Kidney glomerular epithelial cell (primary cell): ENCODE data around the gene FCRL6.

Experiments used
- DNase-seq: peaks from one replicate; lab custom pipeline; 2025; lab: John Stamatoyannopoulos, UW

FCRL6 gene

GRCh38 chr1:159835356-159835755 is 33.2 kb downstream of the FCRL6 start:
- no peak for DNase-seq

- DNase-seq, result no peak
Observed at GRCh38 chr1:159835862-159836525, 33.8 kb downstream of the FCRL6 start.

- peak; percentile 39 for DNase-seq
Observed at GRCh38 chr1:159838715-159839114, 36.6 kb downstream of the FCRL6 start.

- DNase-seq, result no peak
Observed at GRCh38 chr1:159839116-159839849, 37.1 kb downstream of the FCRL6 start.

- no peak for DNase-seq
Observed at GRCh38 chr1:159841749-159842148, 39.6 kb downstream of the FCRL6 start.

- no peak for DNase-seq
Observed at GRCh38 chr1:159843459-159843858, 41.3 kb downstream of the FCRL6 start.

GRCh38 chr1:159845751-159846629 is 43.8 kb downstream of the FCRL6 start:
- peak; percentile 33 for DNase-seq

GRCh38 chr1:159847231-159847630 is 45.1 kb downstream of the FCRL6 start:
- DNase-seq, result no peak

GRCh38 chr1:159848326-159848725 is 46.2 kb downstream of the FCRL6 start:
- no peak for DNase-seq

- no peak for DNase-seq
Observed at GRCh38 chr1:159849626-159850366, 47.6 kb downstream of the FCRL6 start.

GRCh38 chr1:159851407-159851806 is 49.2 kb downstream of the FCRL6 start:
- DNase-seq, result no peak

GRCh38 chr1:159853417-159854115 is 51.4 kb downstream of the FCRL6 start:
- peak; percentile 23 for DNase-seq

- DNase-seq, result peak; percentile 19
Observed at GRCh38 chr1:159854116-159854692, 52.0 kb downstream of the FCRL6 start.

- peak; percentile 19 for DNase-seq
Observed at GRCh38 chr1:159854693-159855192, 52.6 kb downstream of the FCRL6 start.

GRCh38 chr1:159855709-159856108 is 53.5 kb downstream of the FCRL6 start:
- no peak for DNase-seq

GRCh38 chr1:159856576-159856975 is 54.4 kb downstream of the FCRL6 start:
- DNase-seq, result no peak

- no peak for DNase-seq
Observed at GRCh38 chr1:159857889-159858288, 55.7 kb downstream of the FCRL6 start.

GRCh38 chr1:159859767-159860322 is 57.7 kb downstream of the FCRL6 start:
- DNase-seq, result no peak

- DNase-seq, result no peak
Observed at GRCh38 chr1:159860456-159860855, 58.3 kb downstream of the FCRL6 start.

GRCh38 chr1:159861218-159861617 is 59.1 kb downstream of the FCRL6 start:
- DNase-seq, result no peak
